H1 (cell line): ENCODE data around the gene NALF2. TPM values are rescaled to one million over a fixed set of nuclear protein-coding genes. Genes with fewer than 3 reads are reported as not detected.

Experiments
- CTBP2 ChIP-seq: IDR thresholded peaks from 2 replicates; pipeline ENCODE4 v1.7.0; 2011; ENCODE audit warnings: borderline replicate concordance, mild to moderate bottlenecking, moderate library complexity, mixed read lengths, low read length; ENCODE audit not compliant: insufficient read depth, insufficient read length
- EGR1 ChIP-seq: IDR thresholded peaks from 2 replicates; pipeline ENCODE4 v1.6.1; 2011; ENCODE audit warnings: low read depth, low read length, borderline replicate concordance
- KDM1A ChIP-seq: fragments of 200-600, 300-600 bp; sonication (generic); IDR thresholded peaks from 2 replicates; pipeline ENCODE4 v1.7.1; 2016; ENCODE audit warnings: mild to moderate bottlenecking, low read length, borderline replicate concordance
- SIN3A ChIP-seq, 2 experiments: IDR thresholded peaks in 1 of 2; conservative IDR thresholded peaks in 1 of 2; 2 replicates each; pipeline ENCODE4 v1.6.1; 2011 to 2012; ENCODE audit warnings: low read length in 2 of 2, improper control_type of control experiment in 1 of 2, low read depth in 1 of 2, mild to moderate bottlenecking in 1 of 2
- SP1 ChIP-seq: IDR thresholded peaks from 2 replicates; pipeline ENCODE4 v1.6.1; 2011; ENCODE audit warnings: low read depth, low read length
- polyA plus RNA-seq, 7 experiments: library from polyadenylated mRNA; depleted of rRNA in 3 of 7; stranded (reverse) in 5 of 7; unstranded in 2 of 7; fragments of >200 nt in 5 of 7; fragments of 200-250 nt in 2 of 7; gene quantifications; 1 replicate in 5 of 7; 2 replicates in 1 of 7; 4 replicates in 1 of 7; pipeline versions ENCODE4 v1.2.1 to v1.2.3, GENCODE V29; 2011 to 2013; ENCODE audit warnings: missing spikeins in 2 of 7, mixed read lengths in 2 of 7
- total RNA-seq: library from RNA; stranded (reverse); fragmentation: NEBNext Ultra II Directional; extraction: Animal tissue kit (Norgen Biotek cat#: 25700); gene quantifications from 2 replicates; pipeline ENCODE4 v1.2.1, GENCODE V29; 2021

Gene NALF2
- total and polyA plus RNA-seq, 2 of the 8 experiments (the other 6 are each of a cell fraction or from before 2014, with no cell fraction given), result 7.5 to 15.6 TPM

DNA sequence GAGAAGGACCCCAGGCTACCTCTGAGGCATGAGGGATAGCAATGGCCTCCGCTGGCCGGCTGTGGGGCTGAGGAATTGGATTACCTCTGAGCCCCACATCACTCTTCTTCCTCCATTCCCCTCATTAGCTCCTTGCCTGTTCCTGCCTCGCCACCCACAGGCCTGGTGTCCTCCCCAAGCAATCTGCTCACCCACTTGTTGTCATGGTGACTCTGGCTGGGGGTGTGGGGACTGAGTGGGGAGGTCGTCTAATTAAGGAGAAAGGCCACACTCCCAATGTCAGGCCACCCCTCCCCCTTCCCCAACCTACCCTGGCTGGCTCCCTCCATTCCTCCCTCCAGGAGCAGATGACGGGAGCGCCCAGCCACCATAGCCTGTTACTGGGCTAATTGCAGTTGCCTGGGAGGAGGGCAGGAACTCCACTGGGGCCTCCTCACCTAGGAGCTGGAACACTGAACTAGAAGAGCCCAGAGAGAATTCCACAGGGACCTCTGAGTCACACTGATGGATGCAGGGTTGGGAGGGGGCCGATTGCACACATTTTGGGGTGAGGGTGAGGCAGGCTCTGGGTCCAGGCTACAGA is 20.7 kb downstream of the NALF2 start (continued):
- TF ChIP-seq KDM1A (no peak), EGR1 (no peak), SP1 (no peak), CTBP2 (no peak), SIN3A (conservative IDR thresholded peaks at IDR 0.05 in 1 of 2, IDR thresholded peaks at IDR 0.05 in 1 of 2; ENCODE audit: low read depth in 1 of 2, low read length in 2 of 2) (no peak)
- TF ChIP-seq, all 59 proteins: peak for 0
